ENCODE measurements around the gene GNB5.

DNA sequence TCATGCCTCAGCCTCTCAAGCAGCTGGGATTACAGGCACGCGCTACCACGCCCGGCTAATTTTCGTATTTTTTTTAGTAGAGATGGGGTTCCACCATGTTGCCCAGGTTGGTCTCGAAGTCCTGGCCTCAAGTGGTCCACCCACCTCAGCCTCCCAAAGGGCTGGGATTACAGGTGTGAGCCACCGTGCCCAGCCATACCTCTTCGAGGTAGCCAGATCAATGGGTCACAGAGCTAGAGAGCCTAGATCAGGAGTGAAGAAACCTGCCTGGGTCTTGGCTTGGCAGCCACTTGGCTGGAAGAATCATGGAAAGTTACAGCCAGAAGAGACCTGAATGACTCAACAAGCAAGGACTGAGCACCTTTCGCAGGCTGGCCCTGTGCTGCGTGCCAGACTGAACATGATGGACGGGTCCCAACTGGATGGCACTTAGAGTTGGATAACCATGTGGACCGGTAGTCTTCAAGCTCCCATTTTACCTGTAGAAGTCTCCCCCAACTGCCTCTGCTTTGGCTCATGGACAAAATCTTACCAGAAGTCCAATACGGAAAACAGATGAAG lies 29.7 kb downstream of the GNB5 start:
- TF ChIP-seq, protein P1, sequence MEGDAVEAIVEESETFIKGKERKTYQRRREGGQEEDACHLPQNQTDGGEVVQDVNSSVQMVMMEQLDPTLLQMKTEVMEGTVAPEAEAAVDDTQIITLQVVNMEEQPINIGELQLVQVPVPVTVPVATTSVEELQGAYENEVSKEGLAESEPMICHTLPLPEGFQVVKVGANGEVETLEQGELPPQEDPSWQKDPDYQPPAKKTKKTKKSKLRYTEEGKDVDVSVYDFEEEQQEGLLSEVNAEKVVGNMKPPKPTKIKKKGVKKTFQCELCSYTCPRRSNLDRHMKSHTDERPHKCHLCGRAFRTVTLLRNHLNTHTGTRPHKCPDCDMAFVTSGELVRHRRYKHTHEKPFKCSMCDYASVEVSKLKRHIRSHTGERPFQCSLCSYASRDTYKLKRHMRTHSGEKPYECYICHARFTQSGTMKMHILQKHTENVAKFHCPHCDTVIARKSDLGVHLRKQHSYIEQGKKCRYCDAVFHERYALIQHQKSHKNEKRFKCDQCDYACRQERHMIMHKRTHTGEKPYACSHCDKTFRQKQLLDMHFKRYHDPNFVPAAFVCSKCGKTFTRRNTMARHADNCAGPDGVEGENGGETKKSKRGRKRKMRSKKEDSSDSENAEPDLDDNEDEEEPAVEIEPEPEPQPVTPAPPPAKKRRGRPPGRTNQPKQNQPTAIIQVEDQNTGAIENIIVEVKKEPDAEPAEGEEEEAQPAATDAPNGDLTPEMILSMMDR (conservative IDR thresholded peaks at IDR 0.05) = no peak
- no peak for TF ChIP-seq EZH2 (IDR thresholded peaks at IDR 0.05; ENCODE audit: low read depth)
